ENCODE data around the gene SLC24A5.

Gene SLC24A5

DNA sequence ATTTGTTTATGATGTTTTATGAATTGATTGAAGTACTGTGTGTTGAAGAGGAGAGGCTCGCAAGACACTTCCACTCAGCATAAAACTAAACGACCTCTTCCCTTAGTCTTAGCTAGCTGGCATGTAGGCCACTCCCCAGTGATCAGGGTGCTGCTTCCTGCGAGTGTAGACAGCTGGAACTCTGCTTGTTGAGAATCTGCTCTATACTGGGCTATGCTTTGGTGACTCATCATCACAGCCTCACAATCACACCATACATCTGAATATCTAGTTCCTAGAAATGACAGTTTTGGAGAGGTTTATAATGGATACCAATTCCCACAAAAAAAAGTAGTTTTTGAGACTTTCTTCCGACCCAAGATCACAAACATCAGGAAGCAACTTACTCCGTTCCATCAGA lies 1.5 kb upstream of the SLC24A5 start:
- DNase-seq, result no peak

DNA sequence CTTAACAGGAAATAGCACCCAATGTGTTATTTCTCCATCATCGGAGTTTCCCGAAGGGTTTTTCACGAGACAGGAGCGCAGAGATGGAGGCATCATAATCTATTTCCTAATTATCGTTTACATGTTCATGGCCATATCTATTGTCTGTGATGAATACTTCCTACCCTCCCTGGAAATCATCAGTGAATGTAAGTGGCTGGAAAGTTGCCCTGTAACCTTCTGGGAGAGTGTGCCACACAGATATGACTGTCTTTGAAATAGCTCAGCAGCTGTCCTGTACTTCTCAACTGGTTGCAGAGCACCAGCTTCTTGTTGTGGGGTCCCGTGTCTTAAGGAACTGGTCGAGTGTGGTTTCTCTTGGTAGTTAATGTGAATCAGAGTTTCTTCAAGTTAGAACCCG lies 1.1 kb downstream of the SLC24A5 start:
- no peak for DNase-seq

DNA sequence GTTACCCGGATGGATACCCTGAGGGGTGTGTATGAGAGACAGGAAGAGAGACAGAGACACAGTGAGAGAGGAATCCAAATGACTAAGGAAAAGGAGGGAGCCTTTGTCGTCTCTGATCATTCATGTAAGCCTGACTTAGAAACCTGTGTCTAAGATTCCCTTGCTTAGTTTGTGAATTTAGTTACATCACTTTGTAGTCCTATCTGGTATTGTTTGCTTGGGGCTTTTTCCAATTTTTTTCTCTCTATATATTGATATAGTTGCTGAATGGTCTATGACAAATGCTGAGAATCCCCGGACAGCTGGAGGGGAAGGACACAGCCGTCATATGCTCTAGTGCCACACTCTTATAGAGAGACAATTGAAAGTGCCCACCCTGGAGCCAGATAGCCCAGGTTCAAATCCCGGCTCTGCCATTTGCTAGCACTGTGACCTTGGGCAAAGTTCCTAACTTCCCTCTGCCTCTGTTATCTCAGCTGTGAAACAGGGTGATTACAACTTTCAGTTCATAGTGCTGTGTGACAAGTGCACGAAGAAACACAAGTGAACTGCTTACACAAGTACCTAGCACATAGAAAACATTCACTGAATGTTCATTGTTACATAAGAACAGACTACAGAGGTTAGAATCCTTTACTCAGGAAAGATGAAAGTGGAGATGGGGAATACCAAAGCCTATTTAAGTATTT lies 6.0 kb downstream of the SLC24A5 start:
- DNase-seq, result no peak

DNA sequence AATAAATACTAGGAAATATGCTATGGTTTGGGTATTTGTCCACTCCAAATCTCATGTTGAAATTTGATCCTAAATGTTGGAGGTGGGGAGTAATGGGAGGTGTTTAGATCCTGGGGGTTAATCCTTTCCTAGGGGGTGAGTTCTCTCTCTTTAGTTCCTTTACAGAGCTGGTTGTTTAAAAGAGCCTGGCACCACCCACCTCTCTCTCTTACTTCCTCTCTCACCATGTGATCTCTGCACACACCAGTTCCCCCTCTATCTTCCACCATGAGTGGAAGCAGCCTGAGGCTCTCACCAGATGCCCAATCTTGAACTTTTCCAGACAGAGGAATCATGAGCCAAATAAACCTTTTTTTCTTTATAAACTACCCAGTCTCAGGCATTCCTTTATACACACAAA lies 10.5 kb downstream of the SLC24A5 start:
- no peak for DNase-seq

DNA sequence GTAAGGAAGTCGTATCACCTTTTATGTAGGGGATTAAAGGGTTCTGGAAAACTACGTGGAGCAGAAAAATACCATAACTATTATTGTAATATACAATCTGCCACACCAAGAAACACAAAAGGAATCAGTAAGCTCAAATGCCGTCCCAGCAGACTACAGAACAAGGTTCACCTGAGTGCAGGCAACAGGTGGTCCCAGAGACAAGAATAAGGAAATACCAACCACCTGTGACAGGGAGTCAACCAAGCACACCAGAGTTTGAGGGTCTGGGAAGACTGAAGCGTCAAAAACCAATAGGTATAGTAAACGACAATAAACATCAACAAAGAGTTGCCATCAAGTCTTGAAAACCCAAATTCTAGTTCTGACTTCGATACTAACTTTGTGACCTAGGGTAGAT lies 12.1 kb downstream of the SLC24A5 start:
- DNase-seq, result no peak

DNA sequence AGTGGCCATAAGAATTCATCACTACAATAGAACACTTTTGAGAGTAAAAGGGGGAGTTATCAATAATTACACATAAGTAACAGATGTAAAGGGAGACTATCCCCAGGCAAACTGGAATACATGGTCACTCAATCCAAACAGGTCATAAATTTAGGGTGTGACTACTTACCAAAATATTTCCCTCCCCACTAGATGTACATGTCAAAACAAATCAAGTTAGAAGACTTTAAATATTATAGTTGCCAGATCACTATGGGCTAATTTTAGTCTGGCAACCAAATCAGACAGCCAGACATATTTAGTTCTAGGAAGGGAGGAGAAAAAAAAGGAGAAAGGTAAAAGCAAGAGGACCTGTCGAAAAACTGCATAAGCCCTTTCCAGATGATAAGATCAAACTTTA lies 23.1 kb downstream of the SLC24A5 start:
- no peak for DNase-seq

DNA sequence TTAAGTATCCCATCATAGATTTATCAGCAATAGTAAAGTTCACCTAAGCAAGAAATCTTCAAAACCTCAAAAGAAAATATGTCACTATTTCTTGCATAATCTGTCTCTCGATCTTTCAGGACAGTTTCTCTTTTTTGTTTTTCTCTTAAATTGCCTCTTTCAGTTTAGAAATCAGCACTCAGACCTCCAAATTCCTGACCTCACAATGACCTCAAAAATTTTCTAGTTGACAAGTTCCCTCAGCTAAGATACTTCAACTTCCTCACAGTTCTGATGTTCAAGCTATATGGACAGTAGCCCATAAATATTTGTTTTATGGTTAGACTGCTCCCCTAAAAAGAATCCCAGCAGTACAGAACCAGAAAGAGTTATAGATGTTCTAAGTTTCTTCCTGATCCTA lies 24.1 kb downstream of the SLC24A5 start:
- no peak for DNase-seq

DNA sequence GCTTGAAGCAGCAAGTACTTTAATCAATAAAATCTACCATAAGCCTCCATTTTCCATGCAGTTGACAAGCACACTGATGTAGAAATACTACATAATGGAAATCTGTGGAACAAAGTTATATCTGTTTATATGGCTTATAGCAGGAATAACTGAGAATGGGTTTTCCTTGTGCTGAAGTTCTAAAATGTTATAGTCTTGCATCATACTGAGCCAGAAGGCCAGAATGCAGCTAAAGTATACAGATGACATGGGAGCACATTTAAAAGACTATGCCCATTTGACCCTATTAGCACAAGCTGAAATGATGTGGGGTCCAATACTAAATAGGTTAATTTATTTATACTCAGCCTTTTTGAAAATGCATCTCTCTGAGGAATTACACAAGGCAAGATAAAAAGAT lies 25.1 kb downstream of the SLC24A5 start:
- DNase-seq, result no peak

DNA sequence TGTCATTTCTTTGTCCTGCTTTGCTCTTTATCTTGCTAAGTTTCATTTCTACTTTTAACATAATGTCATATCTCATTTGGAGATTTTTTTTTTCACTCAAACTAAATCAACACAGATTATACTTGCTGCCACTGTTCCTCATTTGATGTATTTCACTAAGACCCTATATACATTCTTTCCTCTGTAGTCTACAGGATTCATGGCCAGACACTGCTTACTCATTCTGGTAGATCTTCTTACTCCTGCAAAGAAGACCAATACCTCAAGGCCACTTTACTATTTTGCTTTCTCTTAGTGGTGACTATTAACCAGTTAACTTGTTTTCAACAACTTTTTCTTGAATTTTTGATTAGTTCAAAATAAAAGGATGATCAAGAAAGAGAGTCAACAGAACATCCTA lies 26.6 kb downstream of the SLC24A5 start:
- DNase-seq, result no peak

DNA sequence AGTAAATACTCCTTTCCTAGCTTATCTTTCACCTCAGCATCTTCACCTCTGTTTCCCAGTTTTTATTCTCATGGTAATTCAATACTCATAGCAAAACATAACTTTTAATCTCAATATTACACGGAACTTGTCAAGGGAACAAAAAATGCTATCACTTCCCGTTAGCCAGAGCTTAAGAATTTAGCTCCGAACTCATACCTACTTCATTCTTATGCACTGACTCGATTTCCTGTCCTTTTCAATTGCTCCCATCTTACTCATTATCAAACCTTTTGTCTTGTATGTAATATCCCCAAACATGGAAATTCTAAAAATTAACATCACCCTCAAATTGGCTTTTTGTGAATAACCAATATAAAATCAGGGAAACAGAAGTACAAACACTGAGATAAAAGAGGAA lies 29.1 kb downstream of the SLC24A5 start:
- no peak for DNase-seq

DNA sequence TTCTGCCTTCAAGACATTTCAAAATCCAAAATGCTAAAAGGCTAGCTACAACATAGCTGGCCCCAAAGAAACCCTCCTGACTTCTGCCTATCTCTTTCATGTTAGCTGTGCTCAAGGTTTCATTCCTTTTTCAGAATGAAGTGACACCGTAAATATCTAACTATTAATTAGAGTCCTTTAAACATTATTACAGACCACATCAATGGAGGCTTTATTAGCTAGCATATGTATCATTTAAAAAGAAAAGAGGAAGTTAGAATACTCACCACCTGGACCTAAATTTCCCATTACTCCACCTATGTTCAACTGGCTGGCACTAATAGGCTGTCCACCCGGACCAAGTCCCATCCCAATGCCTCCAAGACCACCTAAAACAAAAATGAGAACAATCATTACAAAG lies 32.7 kb downstream of the SLC24A5 start:
- no peak for DNase-seq

DNA sequence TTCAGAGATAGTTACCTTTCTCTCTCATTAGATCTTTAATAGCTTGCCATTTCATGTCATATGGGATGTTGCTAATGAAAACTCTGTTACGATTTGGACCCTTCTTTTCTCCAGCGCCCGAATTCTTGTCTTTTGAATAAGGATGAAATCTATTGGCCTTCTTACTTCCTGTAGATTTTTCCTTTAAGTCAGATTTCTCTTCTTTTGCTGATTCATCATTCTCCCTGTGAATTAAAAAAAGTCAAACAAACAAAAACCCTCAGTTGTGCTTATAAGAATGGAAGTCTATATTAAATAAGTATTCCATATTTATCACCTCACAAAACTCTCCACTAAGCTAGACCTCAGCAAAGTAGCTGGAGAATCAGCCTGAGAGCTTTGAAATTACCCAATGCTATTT lies 47.8 kb downstream of the SLC24A5 start:
- DNase-seq, result no peak

DNA sequence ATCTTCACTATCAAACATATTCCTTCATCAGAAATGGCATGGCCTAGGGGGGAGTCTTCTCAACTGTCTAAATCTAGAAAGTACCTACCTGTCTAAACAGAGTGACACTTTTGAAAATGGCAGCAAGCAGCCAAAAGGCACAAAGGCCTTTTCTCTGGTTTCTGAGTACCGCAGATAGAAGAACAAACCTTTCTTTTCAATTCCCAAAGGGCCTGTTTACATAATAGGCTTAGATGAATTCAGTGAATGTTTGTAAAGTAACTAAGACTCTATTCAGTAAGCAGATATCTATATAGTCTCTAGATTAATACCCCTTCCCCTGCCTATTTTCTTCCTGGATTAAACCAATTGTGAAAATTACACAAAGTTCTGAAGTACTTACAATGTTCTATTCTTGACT lies 50.2 kb downstream of the SLC24A5 start:
- no peak for DNase-seq

DNA sequence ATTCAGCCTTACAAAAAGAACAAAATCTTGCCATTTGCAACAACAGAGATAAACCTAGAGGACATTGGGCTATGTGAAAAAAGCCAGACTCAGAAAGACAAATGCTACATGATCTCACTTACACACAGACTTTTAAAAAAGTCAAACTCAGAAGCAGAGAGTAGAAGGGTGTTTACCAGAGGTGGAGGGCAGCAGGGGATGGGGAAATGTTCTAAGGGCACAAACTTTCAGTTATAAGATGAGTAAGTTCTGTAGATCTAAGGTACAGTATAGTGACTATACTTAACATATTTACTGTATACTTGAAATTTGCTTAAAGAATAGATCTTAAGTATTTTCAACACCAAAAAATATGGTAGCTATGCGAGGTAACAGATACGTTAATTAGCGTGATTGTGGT lies 54.3 kb downstream of the SLC24A5 start:
- DNase-seq, result no peak

DNA sequence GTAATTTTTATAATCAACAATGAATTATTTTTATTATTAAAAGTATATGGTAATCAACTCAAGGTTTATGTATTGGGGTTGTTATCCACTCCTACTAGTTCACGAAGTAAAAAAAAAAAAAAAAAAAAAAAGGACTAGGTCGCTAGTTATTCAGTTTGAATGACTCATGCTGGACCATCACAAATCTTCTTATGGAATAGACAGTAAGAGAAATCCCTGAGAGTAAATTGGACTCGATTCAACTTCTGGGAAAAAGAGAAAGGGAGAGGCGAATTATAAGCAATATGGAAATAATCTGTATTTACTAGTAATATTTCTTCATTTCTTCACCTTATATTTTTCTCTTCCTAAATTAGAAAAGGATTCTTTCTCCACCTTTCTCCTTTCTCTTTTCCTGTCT lies 55.3 kb downstream of the SLC24A5 start:
- DNase-seq, result no peak

DNA sequence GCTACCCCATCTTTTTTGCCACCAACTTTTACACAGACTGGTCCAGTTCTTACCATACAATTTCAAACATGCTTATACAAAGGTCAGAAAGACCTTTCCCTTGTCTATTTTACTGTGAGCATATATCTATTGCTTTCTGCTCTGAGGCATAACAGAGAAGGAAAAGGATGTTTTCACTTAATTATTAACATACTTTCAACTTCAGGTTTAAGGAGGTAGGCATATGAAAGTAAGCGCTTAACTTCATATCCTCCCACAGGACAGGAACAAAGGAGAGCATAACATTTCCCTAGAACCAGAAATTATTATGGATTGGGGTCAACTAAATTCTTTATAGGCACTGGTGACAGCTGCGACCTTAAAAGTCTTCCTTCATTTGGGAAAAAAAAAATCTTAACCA lies 56.2 kb downstream of the SLC24A5 start:
- no peak for DNase-seq

DNA sequence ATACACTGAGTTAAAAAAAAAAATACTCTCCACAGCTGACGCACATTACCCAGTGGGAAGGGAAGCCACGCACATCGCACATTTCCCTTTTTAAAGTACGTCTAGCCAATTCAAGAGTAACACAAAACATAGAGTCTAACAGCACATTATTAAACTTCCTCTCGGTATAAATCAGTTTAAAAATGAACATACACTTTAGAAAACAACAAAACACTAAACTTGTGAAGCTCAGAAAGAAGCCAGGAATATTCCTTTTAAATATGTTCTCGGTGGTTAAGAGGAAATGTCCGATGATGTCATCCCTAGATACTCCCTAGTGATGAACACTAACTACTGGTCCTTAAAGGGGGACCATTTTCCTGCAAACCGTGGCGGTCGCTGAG lies 56.6 kb downstream of the SLC24A5 start:
- peak; percentile 50 for DNase-seq

DNA sequence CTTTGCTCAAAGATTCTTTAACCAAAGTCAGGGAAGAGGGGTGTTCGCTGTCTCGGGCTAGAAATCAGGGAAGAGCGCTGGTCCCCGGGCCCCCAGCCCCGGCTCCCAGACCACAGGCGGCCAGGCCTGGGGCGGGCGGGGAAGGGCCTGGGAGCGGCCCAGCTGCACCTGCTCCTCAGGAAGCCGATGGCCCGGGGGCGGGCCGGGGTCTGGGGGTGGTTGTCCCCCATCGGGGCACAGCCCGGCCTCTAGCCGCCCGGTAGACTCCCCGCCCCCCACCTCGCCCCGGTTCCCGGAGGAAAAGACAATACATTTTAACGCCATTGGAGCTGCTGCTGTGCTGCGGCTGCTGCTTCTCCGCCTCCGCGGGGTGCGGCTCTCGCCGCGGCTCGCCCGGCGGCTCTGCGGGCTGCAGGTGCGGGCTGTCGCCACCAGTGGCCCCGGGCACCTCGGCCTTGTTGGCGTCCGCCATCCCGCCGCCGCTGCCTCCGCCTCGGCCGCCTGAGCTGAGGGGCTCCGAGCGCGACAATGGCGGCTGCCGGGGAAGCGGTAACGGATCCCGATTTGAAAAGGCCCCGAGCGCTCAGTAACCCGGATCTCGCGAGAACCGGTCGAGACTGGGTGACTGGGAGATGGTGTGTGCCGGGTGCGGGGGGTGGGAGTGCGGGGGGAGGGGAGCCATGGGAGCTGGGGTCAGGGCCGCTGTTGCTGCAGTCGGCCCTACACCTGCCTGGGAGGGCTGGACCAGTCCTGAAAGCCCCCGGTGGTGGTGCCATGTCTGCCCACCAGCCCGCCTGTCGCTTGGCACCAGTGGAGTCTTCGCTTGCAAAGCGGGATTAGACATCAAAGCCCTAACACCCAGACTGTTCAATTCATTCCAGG lies 57.2 kb downstream of the SLC24A5 start, which contains the start of gene MYEF2:
TSS of gene MYEF2 (minus strand) at position 530 of the 882 bp plus-strand sequence. CDS start at position 472, 58 bp downstream.
- DNase-seq, result peak; percentile 78

DNA sequence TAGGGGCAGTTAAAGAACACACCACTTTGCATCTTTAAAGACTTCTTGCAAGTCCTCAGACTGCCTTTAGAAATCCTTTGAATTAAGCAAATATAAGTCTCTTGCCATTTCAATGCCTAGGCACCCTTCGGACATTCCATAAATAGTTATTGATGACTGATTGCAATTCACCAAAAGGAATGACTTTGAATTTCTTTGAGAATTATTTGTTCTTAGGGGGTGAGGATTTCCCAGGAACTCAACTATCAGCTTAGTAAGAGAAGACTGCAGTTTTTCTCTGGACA lies 57.8 kb downstream of the SLC24A5 start:
- DNase-seq, result no peak

DNA sequence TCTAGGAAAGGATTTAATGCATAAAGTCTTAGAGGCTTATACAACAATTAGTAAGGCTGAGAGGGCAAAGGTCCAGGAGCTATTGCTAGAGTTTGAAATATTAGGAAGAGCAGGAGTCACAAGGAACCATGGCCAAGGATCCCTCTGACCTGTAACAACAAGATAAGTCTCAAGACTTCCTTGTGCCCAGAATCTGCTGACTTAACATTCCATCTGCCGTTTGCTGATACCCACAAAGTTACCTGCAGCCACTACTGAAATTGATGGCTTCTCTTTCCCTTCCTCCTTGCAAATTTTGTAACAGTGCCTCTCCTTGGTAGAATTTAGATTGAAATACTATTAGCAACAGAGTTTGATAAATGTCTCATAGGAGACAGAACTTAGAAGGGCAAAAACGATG lies 62.0 kb downstream of the SLC24A5 start:
- no peak for DNase-seq

DNA sequence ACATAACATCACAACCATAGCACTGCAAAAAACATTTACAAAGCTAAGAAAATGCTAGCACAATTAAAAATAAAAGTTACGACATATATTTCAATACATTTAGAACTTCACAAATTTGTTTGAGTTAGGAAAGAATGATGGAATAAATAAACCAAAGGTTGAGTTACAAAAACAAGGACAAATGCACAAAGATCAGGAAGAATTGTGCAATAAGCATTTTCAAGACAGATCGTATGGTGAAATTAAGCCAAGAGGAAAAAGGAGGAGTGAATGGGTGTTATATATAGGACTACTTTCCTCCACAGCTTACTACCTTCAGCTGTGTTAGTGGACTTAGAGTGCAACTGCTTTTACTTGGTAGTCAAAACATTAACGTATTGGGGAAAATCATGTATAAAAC lies 64.7 kb downstream of the SLC24A5 start:
- no peak for DNase-seq

DNA sequence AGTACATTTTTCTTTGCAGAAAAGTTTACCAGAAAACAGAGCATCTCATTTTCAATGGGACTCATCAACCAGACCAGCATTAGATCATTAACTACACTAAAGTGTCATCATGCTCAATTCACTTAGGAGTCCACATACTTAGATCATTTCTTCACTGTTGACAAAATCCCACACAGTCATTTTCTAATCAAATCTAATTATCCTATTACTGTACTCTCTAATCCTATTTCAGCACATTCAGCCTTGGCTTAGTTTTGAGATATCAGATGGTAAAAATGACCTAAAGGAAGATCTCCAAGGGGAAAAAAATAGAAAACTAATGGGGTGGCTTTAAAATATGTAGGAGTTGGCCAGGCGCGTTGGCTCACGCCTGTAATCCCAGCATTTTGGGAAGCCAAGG lies 65.5 kb downstream of the SLC24A5 start:
- DNase-seq, result no peak

DNA sequence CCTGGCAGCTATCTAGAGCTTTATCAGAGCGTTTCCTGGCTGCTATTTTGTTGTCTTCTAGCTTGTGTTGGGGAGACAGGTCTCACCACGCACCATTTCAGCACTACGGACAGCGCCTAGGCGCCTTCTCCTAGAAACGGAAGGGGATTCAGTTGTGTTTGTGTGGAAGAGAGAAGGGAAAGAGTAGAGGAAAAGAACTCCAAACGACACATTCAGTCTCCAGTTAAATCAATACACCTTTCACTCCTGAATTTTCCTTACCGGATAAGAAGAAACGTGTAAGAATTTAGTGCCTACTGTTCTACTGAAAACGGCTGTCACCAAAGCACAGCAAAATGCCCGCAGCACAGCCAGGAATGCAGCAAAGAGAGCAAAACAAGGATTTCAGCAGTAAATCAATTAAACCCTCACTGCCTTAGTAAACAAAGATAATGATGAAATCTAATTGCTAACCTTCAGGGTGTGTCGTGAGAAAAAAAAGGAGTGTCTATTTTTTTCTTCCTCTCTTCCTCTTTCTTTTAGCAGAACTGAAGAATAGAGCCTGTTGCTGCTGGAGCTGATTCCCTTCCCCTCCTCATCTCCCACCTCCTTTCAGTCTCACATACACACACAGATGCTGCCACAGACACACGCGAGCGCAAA lies 70.3 kb downstream of the SLC24A5 start:
- DNase-seq, result peak; percentile 28

DNA sequence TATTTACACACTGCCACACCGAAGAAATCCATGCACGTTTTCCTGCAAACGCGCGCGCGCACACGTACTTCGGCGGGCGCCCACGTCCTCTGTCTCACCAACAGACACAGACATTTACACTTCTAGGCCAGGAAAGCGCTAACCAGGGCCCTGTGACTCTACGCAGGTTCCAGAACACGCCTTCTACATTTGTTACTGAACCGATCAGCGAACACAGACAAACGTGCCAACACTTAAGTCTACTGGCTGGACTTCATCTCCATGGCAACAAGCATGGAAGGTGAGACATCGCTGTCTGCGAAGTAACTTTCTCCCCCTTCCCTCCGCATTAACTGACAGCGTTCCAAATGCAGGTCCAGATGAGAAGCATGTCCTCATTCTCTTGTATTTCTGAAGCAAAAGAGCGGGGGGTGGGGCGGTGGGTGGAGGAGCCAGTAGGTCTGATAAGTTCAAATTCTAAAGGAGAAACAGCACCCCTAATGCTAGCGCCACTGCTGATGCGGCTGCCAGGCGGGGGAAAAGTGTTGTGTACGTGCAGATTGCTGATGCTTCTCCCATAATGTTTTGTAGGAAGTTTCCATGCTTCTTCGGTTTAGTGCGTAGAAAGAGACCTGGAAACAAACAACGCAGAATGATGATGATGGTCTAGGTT lies 70.9 kb downstream of the SLC24A5 start, which contains the start of gene CTXN2:
TSS of gene CTXN2 (plus strand) at position 92 of the 652 bp plus-strand sequence. CDS start 9,636 bp downstream, outside the sequence.
- no peak for DNase-seq

All from CD4-positive, alpha-beta T cell treated with Interleukin-21 for 1 hour (primary cell).